HG02759 (cell line): Measurements from ENCODE around the gene PPP1R13L.
"Not testable (repeated sequence)": the region's sequence is repeated elsewhere in the genome, so short reads cannot be mapped to it uniquely, and the experiment has no call there.

Source experiments
- ATAC-seq: cut with Tn5 transposase; IDR thresholded peaks from one replicate; pipeline ENCODE4 v1.9.1; 2021; ENCODE audit warnings: mild to moderate bottlenecking, moderate library complexity; ENCODE audit not compliant: unreplicated experiment

PPP1R13L gene

DNA sequence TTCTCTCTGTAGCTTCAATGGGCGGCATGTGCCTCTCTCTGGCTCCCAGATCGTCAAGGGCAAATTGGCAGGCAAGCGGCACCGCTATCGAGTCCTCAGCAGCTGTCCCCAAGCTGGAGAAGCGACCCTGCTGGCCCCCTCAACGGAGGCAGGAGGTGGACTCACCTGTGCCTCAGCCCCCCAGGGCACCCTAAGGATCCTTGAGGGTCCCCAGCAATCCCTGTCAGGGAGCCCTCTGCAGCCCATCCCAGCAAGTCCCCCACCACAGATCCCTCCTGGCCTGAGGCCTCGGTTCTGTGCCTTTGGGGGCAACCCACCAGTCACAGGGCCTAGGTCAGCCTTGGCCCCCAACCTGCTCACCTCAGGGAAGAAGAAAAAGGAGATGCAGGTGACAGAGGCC is 3.3 kb upstream of the PPP1R13L start:
- ATAC-seq, result no peak

GRCh38 chr19:45407585-45407984 is 2.7 kb upstream of the PPP1R13L start:
- not testable (repeated sequence) for ATAC-seq

DNA sequence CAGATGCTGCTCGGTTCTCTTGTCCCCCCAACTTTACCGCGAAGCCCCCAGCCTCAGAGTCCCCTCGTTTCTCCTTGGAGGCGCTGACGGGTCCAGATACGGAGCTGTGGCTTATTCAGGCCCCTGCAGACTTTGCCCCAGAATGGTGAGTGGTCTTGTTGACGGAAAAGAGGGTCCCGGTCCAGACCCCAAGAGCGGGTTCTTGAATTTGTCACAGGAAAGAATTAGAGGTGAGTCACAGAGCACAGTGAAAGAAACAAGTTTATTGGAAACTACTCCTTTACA is 2.2 kb upstream of the PPP1R13L start:
- ATAC-seq, result no peak

- peak; percentile 76 for ATAC-seq
These were observed 1.6 kb upstream of the PPP1R13L start, which contains the start of gene POLR1G for GRCh38 chr19:45406226-45407090. POLR1G (plus strand) TSS chr19:45406644; CDS start chr19:45406697, 53 bp downstream.

DNA sequence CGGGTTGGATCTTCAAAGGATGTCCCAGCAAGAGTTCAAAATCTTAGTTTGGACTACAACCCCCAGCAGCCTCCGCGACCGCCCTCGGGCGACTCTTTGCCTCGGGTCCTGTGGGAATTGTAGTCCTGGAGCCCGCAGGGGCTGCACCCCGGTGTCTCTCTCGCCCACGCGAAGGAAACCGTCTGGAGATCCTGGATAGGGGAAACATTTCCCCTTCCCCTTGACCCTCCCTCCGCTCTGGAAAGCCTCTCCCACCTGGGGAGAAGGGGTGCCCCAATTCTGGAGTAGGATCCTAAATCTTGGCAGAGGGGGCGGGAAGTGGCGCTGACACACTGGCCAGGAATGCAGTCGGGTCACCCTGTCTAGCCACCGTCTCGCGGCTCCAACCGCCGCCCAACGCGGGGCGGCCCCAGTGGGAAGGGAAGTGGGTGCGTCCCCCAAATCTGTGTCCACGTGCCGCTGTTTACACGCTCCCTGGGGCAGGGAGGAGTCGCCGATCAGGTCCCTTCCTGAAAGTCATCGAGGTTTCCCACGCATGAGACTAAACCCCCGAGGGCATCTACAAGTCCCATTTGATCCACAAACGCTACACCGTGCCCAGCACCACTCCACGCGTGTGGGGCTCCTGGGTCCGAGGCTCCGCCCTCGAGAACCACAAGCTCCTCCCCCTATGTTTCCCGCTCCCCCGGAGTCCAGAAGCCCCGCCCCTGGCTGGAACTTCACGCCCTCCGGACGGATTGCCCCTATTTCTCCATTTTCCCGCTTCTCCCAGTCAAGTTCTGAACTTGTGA is 761 bp upstream of the PPP1R13L start:
- ATAC-seq, result peak; percentile 55

GRCh38 chr19:45403781-45404556 is 900 bp downstream of the PPP1R13L start:
- ATAC-seq, result no peak

DNA sequence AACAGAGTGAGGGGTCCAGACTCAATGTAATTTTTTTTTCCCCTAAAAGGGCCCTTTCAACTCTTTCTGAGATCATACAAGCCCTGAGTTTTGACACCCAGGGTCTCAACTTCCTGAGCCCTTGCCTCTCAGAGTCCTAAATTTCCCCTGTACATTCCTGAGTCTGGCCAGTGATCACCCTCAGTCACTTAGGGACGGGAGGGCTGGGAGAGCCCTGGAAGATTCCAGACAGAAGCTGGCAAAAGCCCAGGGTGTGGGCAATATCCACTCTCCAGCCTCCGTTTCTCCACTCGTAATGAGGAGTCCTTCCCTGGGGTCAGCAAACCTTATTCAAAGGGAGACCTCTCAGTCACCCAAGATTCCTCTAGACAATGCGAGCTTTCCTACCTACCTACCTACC is 1.6 kb downstream of the PPP1R13L start:
- ATAC-seq, result no peak

DNA sequence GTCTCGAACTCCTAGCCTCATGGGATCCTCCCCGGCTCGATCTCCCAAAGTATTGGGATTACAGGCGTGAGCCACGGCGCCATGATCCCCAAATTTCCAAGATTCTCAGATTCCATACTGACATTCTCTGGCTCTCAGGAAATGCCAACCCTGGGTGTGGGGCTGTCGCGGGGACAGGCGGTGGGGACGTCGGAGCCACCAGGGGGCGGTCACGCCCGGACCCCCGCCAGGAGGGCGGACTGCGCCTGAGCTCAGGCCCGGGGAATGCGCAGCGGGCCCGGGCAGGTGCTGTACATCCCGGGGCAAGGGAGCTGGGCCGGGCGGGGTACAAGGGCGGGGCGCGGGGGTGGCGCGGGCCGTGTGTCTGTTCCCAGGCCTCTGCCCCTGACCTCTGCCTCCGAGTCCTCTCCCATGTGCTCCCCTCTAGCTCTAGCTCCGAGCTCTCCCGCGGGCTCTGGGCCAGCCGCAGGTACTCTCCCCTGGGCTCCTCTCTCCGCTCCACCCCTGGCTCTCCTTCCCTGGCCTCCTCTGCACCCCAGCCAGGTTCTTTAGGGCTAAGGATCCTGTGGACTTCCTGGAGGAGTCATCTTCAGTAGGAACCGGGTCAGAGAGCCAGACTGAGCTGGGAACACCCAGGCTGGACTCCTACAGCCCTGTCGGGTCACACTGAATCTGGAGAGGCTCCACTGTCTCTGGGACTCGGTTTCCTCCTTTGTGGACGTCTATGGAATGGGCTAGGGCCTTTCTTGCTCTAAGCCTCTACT is 2.4 kb downstream of the PPP1R13L start:
- ATAC-seq, result no peak

DNA sequence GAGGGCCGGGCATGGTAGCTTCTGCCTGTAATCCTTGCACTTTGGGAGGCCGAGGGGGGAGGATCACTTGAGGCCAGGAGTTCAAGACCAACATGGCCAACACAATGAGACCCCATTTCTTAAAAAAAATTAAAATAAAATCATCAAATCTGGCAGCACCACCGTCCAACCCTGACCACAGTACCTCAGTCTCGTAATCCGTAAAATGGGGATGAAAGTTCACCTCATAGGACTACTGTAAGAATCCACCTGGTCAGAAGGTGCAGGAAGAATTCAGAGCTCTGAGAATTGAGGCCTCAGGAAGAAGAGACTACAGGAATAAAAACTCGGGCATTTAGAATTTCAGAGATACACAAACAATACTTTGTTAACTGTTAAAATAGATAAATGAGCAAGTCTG is 3.1 kb downstream of the PPP1R13L start:
- ATAC-seq, result no peak

DNA sequence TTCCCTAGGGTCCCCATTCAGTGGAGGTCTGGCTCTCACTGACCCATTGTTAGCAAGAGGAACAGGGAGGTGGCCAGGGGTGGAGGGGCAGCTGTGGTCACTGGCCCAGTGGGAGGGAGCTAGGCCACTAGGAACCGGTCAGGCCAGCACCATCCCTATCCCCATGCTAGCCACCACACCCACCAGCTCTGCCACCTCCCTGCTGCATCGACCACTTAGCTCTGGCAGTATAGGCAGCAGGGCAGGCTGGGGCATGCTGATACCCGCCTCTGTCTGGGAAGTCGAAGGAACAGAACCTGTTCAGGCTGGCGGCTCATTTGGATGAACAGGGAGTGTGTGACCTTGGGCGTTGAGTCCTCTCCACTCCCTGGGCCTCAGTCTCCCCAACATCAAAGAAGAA is 4.7 kb downstream of the PPP1R13L start:
- ATAC-seq, result no peak

- ATAC-seq, result no peak
These were observed 8.8 kb downstream of the PPP1R13L start for GRCh38 chr19:45395821-45396617.

GRCh38 chr19:45391871-45392665 is 12.8 kb downstream of the PPP1R13L start:
- no peak for ATAC-seq

DNA sequence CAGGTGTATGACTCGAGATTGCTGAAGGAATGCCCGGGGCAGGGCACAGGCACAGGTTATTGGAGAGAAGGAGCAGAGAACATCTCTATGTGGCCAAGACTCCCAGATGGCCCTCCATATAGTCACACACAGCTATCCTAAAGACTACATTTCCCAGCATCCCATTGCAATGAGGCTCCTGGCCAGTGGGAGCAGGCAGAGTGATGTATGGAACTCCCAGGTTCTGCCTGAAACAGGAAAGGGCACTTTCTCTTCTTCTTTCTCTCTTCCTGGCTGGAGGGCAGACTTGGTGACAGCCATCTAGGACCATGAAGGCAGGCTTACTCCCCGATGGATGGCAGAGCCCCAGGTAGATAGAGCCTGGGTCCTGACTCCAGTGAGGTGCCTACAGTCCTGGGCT is 13.5 kb downstream of the PPP1R13L start:
- no peak for ATAC-seq

GRCh38 chr19:45385392-45386221 is 19.3 kb downstream of the PPP1R13L start:
- ATAC-seq, result no peak

- ATAC-seq, result no peak
These were observed 22.4 kb downstream of the PPP1R13L start for GRCh38 chr19:45382426-45382825.

DNA sequence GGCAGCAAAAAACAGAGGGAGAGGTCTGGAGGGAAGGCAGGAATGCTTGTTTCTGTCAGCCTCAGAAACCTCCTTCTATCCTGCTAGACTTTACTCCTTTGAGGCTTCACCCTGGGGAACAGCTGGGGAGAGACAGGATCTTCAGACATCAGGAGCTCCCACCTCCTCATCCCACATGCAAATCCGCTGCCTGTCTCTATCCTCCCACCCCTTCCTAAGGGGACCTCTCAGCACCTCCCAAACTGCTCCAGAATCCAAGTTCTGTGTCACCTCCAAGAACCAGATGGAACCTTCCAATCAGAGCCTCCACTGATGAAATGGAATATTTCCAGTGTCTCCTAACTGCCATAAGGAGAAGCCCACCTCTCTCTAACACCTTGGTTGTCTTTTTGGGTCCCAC is 24.8 kb downstream of the PPP1R13L start:
- ATAC-seq, result no peak

GRCh38 chr19:45376045-45376724 is 28.7 kb downstream of the PPP1R13L start:
- no peak for ATAC-seq
